OCI-LY1 (cell line): ENCODE data around the gene INTS6L.

Experiments
- CTCF ChIP-seq: fragments of 200-600 bp; sonication (generic), shearing (Covaris generic); IDR thresholded peaks from 2 replicates; pipeline ENCODE4 v1.5.1; 2017; ENCODE audit warnings: mild to moderate bottlenecking, antibody characterized with exemption, low read length, moderate library complexity, mixed read lengths
- EZH2 ChIP-seq: fragments of 200-600 bp; sonication (generic), shearing (Covaris generic); IDR thresholded peaks from 2 replicates; pipeline ENCODE4 v1.8.0; 2017; ENCODE audit warnings: borderline replicate concordance, mixed run types, mild to moderate bottlenecking, antibody characterized with exemption, low read length, moderate library complexity, mixed read lengths

- TF ChIP-seq EZH2 (no peak), CTCF (no peak)
Observed at GRCh38 chrX:135521405-135522131, 1.1 kb downstream of the INTS6L start.
